Endothelial cell of umbilical vein (primary cell): ENCODE data around the gene SAMD14. TPM values are rescaled to one million over a fixed set of nuclear protein-coding genes. Genes with fewer than 3 reads are reported as not detected.

Experiments
- BruUV-seq: library from RNA; stranded (reverse); fragments of 400-500 nt; replicated peaks from 2 replicates; lab custom pipeline; 2021; lab: Mats Ljungman, UMichigan
- CTCF ChIA-PET: fragments of 300-600, 350-600 bp; sonication (Branson Sonifier 250); formaldehyde crosslinking; loops from one replicate; lab custom pipeline; 2021; ENCODE audit warnings: antibody characterized with exemption, inconsistent platforms; lab: Charles Lee
- POLR2A ChIA-PET: fragments of 300-600, 350-600 bp; sonication (Branson Sonifier 250); formaldehyde crosslinking; loops from one replicate; lab custom pipeline; 2021; ENCODE audit warnings: antibody characterized with exemption, inconsistent platforms; lab: Charles Lee
- DNase-seq: peaks from one replicate; pipeline ENCODE4 v3.0.0-alpha.2; 2011; ENCODE audit warnings: low read depth, low spot score
- FAIRE-seq: peaks from 2 replicates; lab custom pipeline; 2011; peaks lifted over from hg19 to GRCh38; lab: Jason Lieb, UNC
- H2AFZ ChIP-seq: 2 replicates; pipeline ENCODE4 v1.6.0; 2012; ENCODE audit warnings: low read depth, low read length, control low read depth, inconsistent platforms
- H3K27ac ChIP-seq: 2 replicates; pipeline ENCODE4 v1.5.1; 2011; ENCODE audit warnings: low read depth, mild to moderate bottlenecking, control low read depth, low read length, moderate library complexity; ENCODE audit not compliant: insufficient read depth
- H3K27me3 ChIP-seq, 2 experiments: 2 replicates each; pipeline versions ENCODE4 v1.6.0 to v1.6.1; 2011; ENCODE audit warnings: low read length in 2 of 2, mixed read lengths in 1 of 2; ENCODE audit not compliant: control insufficient read depth in 2 of 2, insufficient read depth in 2 of 2
- H3K36me3 ChIP-seq, 2 experiments: 2 replicates in 1 of 2; 3 replicates in 1 of 2; pipeline ENCODE4 v1.5.1; 2011; ENCODE audit warnings: low read length in 2 of 2, mild to moderate bottlenecking in 1 of 2, moderate library complexity in 1 of 2; ENCODE audit not compliant: control insufficient read depth in 2 of 2, insufficient read depth in 2 of 2; ENCODE audit errors: extremely low read depth in 1 of 2
- H3K4me1 ChIP-seq: 3 replicates; pipeline ENCODE4 v1.5.1; 2011; ENCODE audit warnings: mild to moderate bottlenecking, low read length; ENCODE audit not compliant: control insufficient read depth, insufficient read depth; ENCODE audit errors: extremely low read depth
- H3K4me2 ChIP-seq: 2 replicates; pipeline ENCODE4 v1.6.1; 2011; ENCODE audit warnings: low read length, control low read depth, mixed read lengths; ENCODE audit not compliant: insufficient read depth
- H3K4me3 ChIP-seq, 3 experiments: fragments of 200-600 bp in 1 of 3; sonication (generic), shearing (Covaris generic) in 1 of 3; replicated peaks in 1 of 3; 2 replicates each; pipeline ENCODE4 v1.5.1; 2011 to 2016; ENCODE audit warnings: control low read depth in 3 of 3, low read length in 3 of 3, mild to moderate bottlenecking in 2 of 3, inconsistent platforms in 1 of 3, low read depth in 1 of 3, moderate library complexity in 1 of 3; ENCODE audit not compliant: insufficient read depth in 1 of 3
- H3K79me2 ChIP-seq: 2 replicates; pipeline ENCODE4 v1.6.0; 2012; ENCODE audit warnings: low read length, inconsistent platforms; ENCODE audit not compliant: control insufficient read depth, insufficient read depth
- H3K9ac ChIP-seq: replicated peaks from 2 replicates; pipeline ENCODE3; 2011; ENCODE audit warnings: low read length, control low read depth; ENCODE audit not compliant: insufficient read depth; ENCODE audit errors: extremely low read depth
- H3K9me1 ChIP-seq: replicated peaks from 3 replicates; pipeline ENCODE4 v1.6.0; 2011; ENCODE audit warnings: mild to moderate bottlenecking, low read length; ENCODE audit not compliant: control insufficient read depth, insufficient read depth; ENCODE audit errors: extremely low read depth
- H3K9me3 ChIP-seq: replicated peaks from 2 replicates; pipeline ENCODE4 v1.5.1; 2012; ENCODE audit warnings: low read length, inconsistent platforms; ENCODE audit not compliant: control insufficient read depth, insufficient read depth
- H4K20me1 ChIP-seq: replicated peaks from 2 replicates; pipeline ENCODE3; 2011; ENCODE audit warnings: mild to moderate bottlenecking, low read length; ENCODE audit not compliant: control insufficient read depth, insufficient read depth; ENCODE audit errors: extremely low read depth
- EZH2 ChIP-seq: IDR thresholded peaks from 2 replicates; pipeline ENCODE4 v1.6.1; 2012; ENCODE audit warnings: borderline replicate concordance, low read depth, mild to moderate bottlenecking, moderate library complexity, low read length, inconsistent platforms; ENCODE audit not compliant: severe bottlenecking
- JUN ChIP-seq: IDR thresholded peaks from 2 replicates; pipeline ENCODE4 v1.6.1; 2011; ENCODE audit warnings: borderline replicate concordance, low read depth; ENCODE audit not compliant: insufficient read length, insufficient read depth
- MYC ChIP-seq: IDR thresholded peaks from one replicate; pipeline ENCODE4 v1.6.1; 2011; ENCODE audit warnings: mild to moderate bottlenecking, low read depth, low read length
- POLR2AphosphoS5 ChIP-seq: IDR thresholded peaks from 2 replicates; pipeline ENCODE4 v1.6.1; 2012; ENCODE audit warnings: low read depth, mild to moderate bottlenecking, control low read depth, low read length, moderate library complexity; ENCODE audit not compliant: insufficient read depth
- dilution Hi-C: fragments of 300-500 bp; cut with MboI; formaldehyde crosslinking; loops from one replicate; pipeline ENCODE4 v1.15.0; 2019; ENCODE audit warnings: low sequenced_read_pairs; ENCODE audit not compliant: extremely low pct_ligation_motif_present
- intact Hi-C: fragments of 100-400 bp; cut with micrococcal nuclease; formaldehyde crosslinking; loops from one replicate; pipeline ENCODE4 v1.10.0; 2022
- polyA plus RNA-seq, 4 experiments: library from polyadenylated mRNA; depleted of rRNA in 3 of 4; stranded (reverse) in 3 of 4; unstranded in 1 of 4; fragments of >200 nt; gene quantifications; 2 replicates each; pipeline versions ENCODE4 v1.2.1 to v1.2.3, GENCODE V29; 2011 to 2012; ENCODE audit warnings: missing spikeins in 1 of 4
- total RNA-seq: library from RNA; stranded (reverse); gene quantifications from 2 replicates; pipeline ENCODE4 v1.2.3, GENCODE V29; 2021
- TF ChIP-seq, protein P1 (sequence below), 2 donors: IDR thresholded peaks; 1 replicate in 1 of 2; 2 replicates in 1 of 2; pipeline ENCODE4 v1.5.1; 2011; ENCODE audit warnings: low read length in 2 of 2, mild to moderate bottlenecking in 2 of 2, moderate library complexity in 2 of 2, control low read depth in 1 of 2, inconsistent platforms in 1 of 2, low read depth in 1 of 2; ENCODE audit not compliant: insufficient read depth in 1 of 2; ENCODE audit errors: extremely low read depth in 1 of 2
- TF ChIP-seq, protein P2 (sequence below): IDR thresholded peaks from 2 replicates; pipeline ENCODE4 v1.6.1; 2011; ENCODE audit not compliant: insufficient read depth, insufficient read length

SAMD14 gene
- total and polyA plus RNA-seq, 2 donors (not counting 3 experiments of a cell fraction or from before 2014, with no cell fraction given), result 6.8 to 15.6 TPM

DNA sequence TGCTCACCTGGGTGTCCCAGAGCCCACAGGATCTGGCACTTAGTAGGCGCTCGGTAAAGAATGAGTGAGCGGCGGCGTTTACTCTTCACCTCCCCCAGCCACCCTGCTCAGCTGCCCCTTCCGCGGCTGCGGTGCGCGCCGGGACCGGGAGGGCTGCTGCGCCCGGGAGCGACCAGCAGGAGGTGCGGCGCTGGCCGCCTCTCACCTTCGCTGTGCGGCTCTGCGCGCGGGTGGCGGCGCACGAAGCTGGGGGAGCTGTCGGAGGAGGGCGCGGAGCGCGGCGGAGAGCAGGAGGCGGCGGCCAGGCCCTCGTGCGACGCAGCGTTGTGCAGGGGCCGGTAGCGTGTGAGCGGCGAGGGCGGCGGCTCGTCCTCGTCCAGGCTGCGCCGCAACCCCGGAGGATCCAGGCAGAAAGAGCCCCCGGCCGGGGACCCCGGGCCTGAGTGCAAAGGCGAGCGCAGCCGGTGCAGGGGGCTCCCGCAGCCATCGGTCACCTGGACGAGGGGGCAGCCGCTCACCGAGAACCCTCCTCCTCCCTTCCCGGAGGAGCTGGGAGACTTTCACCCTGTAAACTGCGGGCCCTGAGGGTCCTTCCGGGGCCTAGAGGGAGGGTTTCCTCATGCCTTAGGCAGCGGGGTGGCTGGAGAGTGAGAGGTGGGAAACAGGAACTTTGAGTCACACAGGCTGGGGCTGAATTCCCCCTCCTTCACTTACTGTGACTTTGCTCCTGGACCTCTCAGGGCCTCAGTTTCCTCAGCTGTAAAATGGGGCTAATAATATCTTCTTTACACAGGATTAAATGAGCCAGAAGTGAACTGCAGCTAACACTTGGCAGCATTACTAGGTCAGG, 12.5 kb downstream of the SAMD14 start:
- intact Hi-C loops, result loop anchor here (10.0 kb wide), 1 partner anchor 147 kb away; no protein-coding TSS in a partner anchor
- no peaks in the 10 kb centered on the region for H3K9me3 ChIP-seq
- no peaks in the 10 kb centered on the region for H3K79me2 ChIP-seq
- BruUV-seq, result no TSS peak
- no peak overlapping the region for H3K4me2 ChIP-seq
- H3K4me3 ChIP-seq, result no peak overlapping the region
- CTCF ChIA-PET, result interaction anchor here (0.6 to 4.6 kb wide), 23 partner anchors 9 to 183 kb away, joined by 3 to 57 read pairs (median 7); partner anchors contain the start of genes PPP1R9B, SAMD14 and SGCA
- H3K9me1 ChIP-seq, result no peaks in the 10 kb centered on the region
- FAIRE-seq, result peak; percentile 59
- peaks cover 0 to 4% of the 10 kb centered on the region in 2 experiments for H3K36me3 ChIP-seq
- no peak overlapping the region for H3K9ac ChIP-seq
- DNase-seq, result peak; percentile 60
- dilution Hi-C loops, result no loop called here
- H3K4me1 ChIP-seq, result no peaks in the 10 kb centered on the region
- H2AFZ ChIP-seq, result no peak overlapping the region
- no peak overlapping the region for H3K27ac ChIP-seq
- no peaks in the 10 kb centered on the region for H3K27me3 ChIP-seq
- TF ChIP-seq EZH2 (no peak), MYC (no peak), POLR2AphosphoS5 (peak; percentile 44), JUN (no peak)
- TF ChIP-seq, protein P1, sequence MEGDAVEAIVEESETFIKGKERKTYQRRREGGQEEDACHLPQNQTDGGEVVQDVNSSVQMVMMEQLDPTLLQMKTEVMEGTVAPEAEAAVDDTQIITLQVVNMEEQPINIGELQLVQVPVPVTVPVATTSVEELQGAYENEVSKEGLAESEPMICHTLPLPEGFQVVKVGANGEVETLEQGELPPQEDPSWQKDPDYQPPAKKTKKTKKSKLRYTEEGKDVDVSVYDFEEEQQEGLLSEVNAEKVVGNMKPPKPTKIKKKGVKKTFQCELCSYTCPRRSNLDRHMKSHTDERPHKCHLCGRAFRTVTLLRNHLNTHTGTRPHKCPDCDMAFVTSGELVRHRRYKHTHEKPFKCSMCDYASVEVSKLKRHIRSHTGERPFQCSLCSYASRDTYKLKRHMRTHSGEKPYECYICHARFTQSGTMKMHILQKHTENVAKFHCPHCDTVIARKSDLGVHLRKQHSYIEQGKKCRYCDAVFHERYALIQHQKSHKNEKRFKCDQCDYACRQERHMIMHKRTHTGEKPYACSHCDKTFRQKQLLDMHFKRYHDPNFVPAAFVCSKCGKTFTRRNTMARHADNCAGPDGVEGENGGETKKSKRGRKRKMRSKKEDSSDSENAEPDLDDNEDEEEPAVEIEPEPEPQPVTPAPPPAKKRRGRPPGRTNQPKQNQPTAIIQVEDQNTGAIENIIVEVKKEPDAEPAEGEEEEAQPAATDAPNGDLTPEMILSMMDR (IDR thresholded peaks at IDR 0.05; ENCODE audit: extremely low read depth in 1 of 2, insufficient read depth in 1 of 2, low read depth in 1 of 2, low read length in 2 of 2), result peak; percentile 78 to 82
- TF ChIP-seq, protein P2, sequence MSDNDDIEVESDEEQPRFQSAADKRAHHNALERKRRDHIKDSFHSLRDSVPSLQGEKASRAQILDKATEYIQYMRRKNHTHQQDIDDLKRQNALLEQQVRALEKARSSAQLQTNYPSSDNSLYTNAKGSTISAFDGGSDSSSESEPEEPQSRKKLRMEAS, result no peak
- POLR2A ChIA-PET, result interaction anchor here (0.6 to 0.7 kb wide), 2 partner anchors 34 to 83 kb away, joined by 3 read pairs; no protein-coding TSS in a partner anchor
- no peaks in the 10 kb centered on the region for H4K20me1 ChIP-seq
